ENCODE measurements around the gene LRP2.
"Not testable (repeated sequence)": the region's sequence is repeated elsewhere in the genome, so short reads cannot be mapped to it uniquely, and the experiment has no call there.

The LRP2 gene

GRCh38 chr2:169362118-169362893, at the start of gene LRP2:
Gene LRP2, minus strand, starts transcription at chr2:169362534. Its CDS starts 135 bp downstream, at chr2:169362399.
- H3K36me3 Mint-ChIP-seq = peaks cover 24% of the 10 kb centered on the region
- H3K9me3 Mint-ChIP-seq = no peaks in the 10 kb centered on the region
- H3K27ac Mint-ChIP-seq = peak within 1 kb of the TSS; percentile 96
- peaks cover 45% of the 10 kb centered on the region for H3K4me1 Mint-ChIP-seq
- peak; percentile 15 for ATAC-seq
- peak; percentile 21 to 58 for DNase-seq (ENCODE audit: low spot score in 2 of 2)
- H3K4me3 Mint-ChIP-seq = peak within 1 kb of the TSS; percentile 81

- Mint-ChIP-seq H3K4me3 (no peak overlapping the region), H3K9me3 (no peaks in the 10 kb centered on the region), H3K4me1 (no peaks in the 10 kb centered on the region), H3K27ac (no peak overlapping the region), H3K36me3 (no peaks in the 10 kb centered on the region)
- DNase-seq (ENCODE audit: low spot score in 2 of 2) = no peak
- ATAC-seq = no peak
These were observed 44.6 kb upstream of the LRP2 start for GRCh38 chr2:169406891-169407290.

- H3K4me1 Mint-ChIP-seq; ATAC-seq; DNase-seq (ENCODE audit: low spot score in 2 of 2); H3K27ac Mint-ChIP-seq; H3K9me3 Mint-ChIP-seq; H3K4me3 Mint-ChIP-seq; H3K36me3 Mint-ChIP-seq: not testable (repeated sequence)
These were observed 37.2 kb upstream of the LRP2 start for GRCh38 chr2:169399491-169399890.

GRCh38 chr2:169397697-169398096, 35.4 kb upstream of the LRP2 start:
- Mint-ChIP-seq H3K36me3 (no peaks in the 10 kb centered on the region), H3K4me1 (no peaks in the 10 kb centered on the region), H3K4me3 (no peak overlapping the region), H3K27ac (no peak overlapping the region), H3K9me3 (no peaks in the 10 kb centered on the region)
- DNase-seq (ENCODE audit: low spot score in 2 of 2) (no peak), ATAC-seq (no peak)

GRCh38 chr2:169395821-169396374, 33.6 kb upstream of the LRP2 start:
- Mint-ChIP-seq H3K4me1 (no peaks in the 10 kb centered on the region), H3K27ac (no peak overlapping the region), H3K4me3 (no peak overlapping the region), H3K9me3 (no peaks in the 10 kb centered on the region), H3K36me3 (no peaks in the 10 kb centered on the region)
- ATAC-seq (no peak), DNase-seq (ENCODE audit: low spot score in 2 of 2) (no peak)

- no peak overlapping the region for H3K27ac Mint-ChIP-seq
- no peak overlapping the region for H3K4me3 Mint-ChIP-seq
- H3K4me1 Mint-ChIP-seq = no peaks in the 10 kb centered on the region
- peak; percentile 13 for ATAC-seq
- no peaks in the 10 kb centered on the region for H3K36me3 Mint-ChIP-seq
- H3K9me3 Mint-ChIP-seq = no peaks in the 10 kb centered on the region
- DNase-seq (ENCODE audit: low spot score in 2 of 2) = no peak
These were observed 30.8 kb upstream of the LRP2 start for GRCh38 chr2:169393068-169393590.

- no peak overlapping the region for H3K4me3 Mint-ChIP-seq
- no peaks in the 10 kb centered on the region for H3K36me3 Mint-ChIP-seq
- no peak for ATAC-seq
- no peaks in the 10 kb centered on the region for H3K4me1 Mint-ChIP-seq
- H3K9me3 Mint-ChIP-seq = no peaks in the 10 kb centered on the region
- DNase-seq (ENCODE audit: low spot score in 2 of 2) = no peak
- no peak overlapping the region for H3K27ac Mint-ChIP-seq
These were observed 28.9 kb upstream of the LRP2 start for GRCh38 chr2:169391236-169391635.

- no peak for DNase-seq (ENCODE audit: low spot score in 2 of 2)
- Mint-ChIP-seq H3K36me3 (no peaks in the 10 kb centered on the region), H3K9me3 (no peaks in the 10 kb centered on the region), H3K27ac (no peak overlapping the region), H3K4me1 (no peaks in the 10 kb centered on the region), H3K4me3 (no peak overlapping the region)
- no peak for ATAC-seq
These were observed 25.8 kb upstream of the LRP2 start for GRCh38 chr2:169388161-169388560.

GRCh38 chr2:169386722-169387121, 24.4 kb upstream of the LRP2 start:
- no peak for DNase-seq (ENCODE audit: low spot score in 2 of 2)
- Mint-ChIP-seq H3K27ac (no peak overlapping the region), H3K9me3 (no peaks in the 10 kb centered on the region), H3K36me3 (no peaks in the 10 kb centered on the region), H3K4me1 (no peaks in the 10 kb centered on the region), H3K4me3 (no peak overlapping the region)
- no peak for ATAC-seq

GRCh38 chr2:169384816-169385215, 22.5 kb upstream of the LRP2 start:
- no peak for DNase-seq (ENCODE audit: low spot score in 2 of 2)
- ATAC-seq = no peak
- H3K27ac Mint-ChIP-seq = no peak overlapping the region
- H3K9me3 Mint-ChIP-seq = no peaks in the 10 kb centered on the region
- no peak overlapping the region for H3K4me3 Mint-ChIP-seq
- H3K4me1 Mint-ChIP-seq = no peaks in the 10 kb centered on the region
- H3K36me3 Mint-ChIP-seq = no peaks in the 10 kb centered on the region

- Mint-ChIP-seq H3K27ac (no peak overlapping the region), H3K36me3 (no peaks in the 10 kb centered on the region), H3K4me1 (no peaks in the 10 kb centered on the region), H3K9me3 (no peaks in the 10 kb centered on the region), H3K4me3 (no peak overlapping the region)
- DNase-seq (ENCODE audit: low spot score in 2 of 2) (no peak), ATAC-seq (no peak)
These were observed 10.2 kb upstream of the LRP2 start for GRCh38 chr2:169372561-169372960.

- DNase-seq (ENCODE audit: low spot score in 2 of 2) (no peak), ATAC-seq (no peak)
- Mint-ChIP-seq H3K36me3 (peaks cover 19% of the 10 kb centered on the region), H3K9me3 (no peaks in the 10 kb centered on the region), H3K4me1 (peaks cover 42% of the 10 kb centered on the region), H3K4me3 (no peak overlapping the region), H3K27ac (no peak overlapping the region)
These were observed 3.7 kb upstream of the LRP2 start for GRCh38 chr2:169366066-169366465.

GRCh38 chr2:169365029-169365480, 2.7 kb upstream of the LRP2 start:
- Mint-ChIP-seq H3K36me3 (peaks cover 19% of the 10 kb centered on the region), H3K9me3 (no peaks in the 10 kb centered on the region), H3K4me3 (peak overlapping the region; percentile 81), H3K4me1 (peaks cover 45% of the 10 kb centered on the region), H3K27ac (peak overlapping the region; percentile 96)
- DNase-seq (ENCODE audit: low spot score in 2 of 2) (no peak), ATAC-seq (no peak)

- DNase-seq (ENCODE audit: low spot score in 2 of 2) (peak; percentile 26 to 71), ATAC-seq (peak; percentile 78)
- Mint-ChIP-seq H3K9me3 (no peaks in the 10 kb centered on the region), H3K4me1 (peaks cover 45% of the 10 kb centered on the region), H3K4me3 (peak overlapping the region; percentile 81), H3K27ac (peak overlapping the region; percentile 96), H3K36me3 (peaks cover 24% of the 10 kb centered on the region)
These were observed 1.3 kb upstream of the LRP2 start for GRCh38 chr2:169363560-169364150.

- DNase-seq (ENCODE audit: low spot score in 2 of 2) = no peak
- Mint-ChIP-seq H3K36me3 (peaks cover 24% of the 10 kb centered on the region), H3K27ac (peak overlapping the region; percentile 96)
These were observed 693 bp upstream of the LRP2 start for GRCh38 chr2:169362894-169363559.

More at GRCh38 chr2:169362894-169363559, 693 bp upstream of the LRP2 start:
- Mint-ChIP-seq H3K4me3 (peak overlapping the region; percentile 81), H3K9me3 (no peaks in the 10 kb centered on the region), H3K4me1 (peaks cover 45% of the 10 kb centered on the region)
- peak; percentile 2 for ATAC-seq

Measured in stimulated activated effector memory CD8-positive, alpha-beta T cell treated with anti-CD3 and anti-CD28 coated beads, Interleukin-12 subunit alpha, Interleukin-12 subunit beta, amount 100 ng/mL, for 72 hours (primary cell).